HEK293T (cell line): ENCODE results near the gene ARRB1.

ENCODE experiments used
- CTCF ChIA-PET: fragments of 350-600 bp; formaldehyde crosslinking; extraction: SDS; loops from one replicate; lab custom pipeline; 2021; ENCODE audit warnings: antibody characterized with exemption, inconsistent platforms; lab: Yijun Ruan, JAX
- POLR2A ChIA-PET: fragments of 350-600 bp; formaldehyde crosslinking; extraction: SDS; loops from one replicate; lab custom pipeline; 2020; ENCODE audit warnings: antibody characterized with exemption, inconsistent platforms; lab: Yijun Ruan, JAX
- DNase-seq: peaks from one replicate; pipeline ENCODE4 v3.0.0; 2012; ENCODE audit warnings: mixed read lengths; ENCODE audit errors: extremely low spot score
- ARNT ChIP-seq: fragments of 450-650 bp; IDR thresholded peaks from 2 replicates; pipeline ENCODE4 v1.6.1; 2017; ENCODE audit warnings: mild to moderate bottlenecking
- BHLHE40 ChIP-seq: fragments of 450-650 bp; IDR thresholded peaks from 2 replicates; pipeline ENCODE4 v1.6.1; 2016; ENCODE audit warnings: mild to moderate bottlenecking, moderate library complexity, borderline replicate concordance
- CTBP1 ChIP-seq: fragments of 450-650 bp; IDR thresholded peaks from 2 replicates; pipeline ENCODE4 v1.6.1; 2016; ENCODE audit warnings: borderline replicate concordance
- ELF4 ChIP-seq: fragments of 450-650 bp; IDR thresholded peaks from 2 replicates; pipeline ENCODE4 v1.6.1; 2017; ENCODE audit warnings: antibody characterized with exemption
- FOXA1 ChIP-seq: fragments of 450-650 bp; IDR thresholded peaks from 2 replicates; pipeline ENCODE4 v1.6.1; 2016; ENCODE audit warnings: mild to moderate bottlenecking
- FOXK2 ChIP-seq: fragments of 450-650 bp; IDR thresholded peaks from 2 replicates; pipeline ENCODE4 v1.6.1; 2016; ENCODE audit warnings: mild to moderate bottlenecking
- FOXM1 ChIP-seq: fragments of 450-650 bp; IDR thresholded peaks from 2 replicates; pipeline ENCODE4 v1.6.1; 2017; ENCODE audit warnings: mild to moderate bottlenecking, borderline replicate concordance
- HDGF ChIP-seq: fragments of 450-650 bp; IDR thresholded peaks from 2 replicates; pipeline ENCODE4 v1.6.1; 2017; ENCODE audit warnings: antibody characterized with exemption, borderline replicate concordance
- L3MBTL2 ChIP-seq: fragments of 450-650 bp; conservative IDR thresholded peaks from 2 replicates; pipeline ENCODE4 v1.6.1; 2016; ENCODE audit warnings: mild to moderate bottlenecking
- LEF1 ChIP-seq: fragments of 450-650 bp; IDR thresholded peaks from 2 replicates; pipeline ENCODE4 v1.6.1; 2017; ENCODE audit warnings: mild to moderate bottlenecking, borderline replicate concordance
- NFRKB ChIP-seq: fragments of 450-650 bp; IDR thresholded peaks from 2 replicates; pipeline ENCODE4 v1.6.1; 2016; ENCODE audit warnings: mild to moderate bottlenecking, moderate library complexity
- PKNOX1 ChIP-seq: fragments of 450-650 bp; IDR thresholded peaks from 2 replicates; pipeline ENCODE4 v1.6.1; 2016
- SP1 ChIP-seq: fragments of 450-650 bp; IDR thresholded peaks from 2 replicates; pipeline ENCODE4 v1.6.1; 2017
- SUZ12 ChIP-seq: fragments of 450-650 bp; IDR thresholded peaks from 2 replicates; pipeline ENCODE4 v1.6.1; 2016; ENCODE audit warnings: mild to moderate bottlenecking
- TARDBP ChIP-seq: fragments of 450-650 bp; IDR thresholded peaks from 2 replicates; pipeline ENCODE4 v1.6.1; 2016
- ZNF384 ChIP-seq: fragments of 450-650 bp; IDR thresholded peaks from 2 replicates; pipeline ENCODE4 v1.6.1; 2016

Gene ARRB1

GRCh38 chr11:75254326-75254725 is 97.1 kb downstream of the ARRB1 start:
- CTCF ChIA-PET: interaction anchor here (1.5 kb wide), 1 partner anchor 12 kb away, joined by 8 read pairs; no protein-coding TSS in a partner anchor
- TF ChIP-seq SUZ12 (no peak), ARNT (no peak), CTBP1 (no peak), FOXK2 (no peak), TARDBP (no peak), FOXA1 (no peak), L3MBTL2 (no peak)
- no peak for DNase-seq
- POLR2A ChIA-PET: no interaction called here

GRCh38 chr11:75249704-75250103 is 101.8 kb downstream of the ARRB1 start:
- CTCF ChIA-PET: interaction anchor here (0.6 to 3.5 kb wide), 4 partner anchors 21 to 106 kb away, joined by 4 to 95 read pairs (median 8); no protein-coding TSS in a partner anchor
- POLR2A ChIA-PET: no interaction called here

GRCh38 chr11:75248924-75249256 is 102.6 kb downstream of the ARRB1 start:
- no peak for DNase-seq
- POLR2A ChIA-PET: no interaction called here
- CTCF ChIA-PET: interaction anchor here (0.6 to 3.5 kb wide), 13 partner anchors 9 to 319 kb away, joined by 3 to 95 read pairs (median 5); partner anchors contain the start of gene TPBGL
- no peak for TF ChIP-seq CTBP1
- no peak for TF ChIP-seq FOXK2
- TF ChIP-seq ARNT: no peak
- no peak for TF ChIP-seq ZNF384

More at GRCh38 chr11:75249704-75250103, 101.8 kb downstream of the ARRB1 start:
- no peak for DNase-seq
- TF ChIP-seq ZNF384 (no peak), FOXM1 (no peak), ARNT (no peak), ELF4 (no peak), SUZ12 (no peak), PKNOX1 (no peak), FOXK2 (no peak), FOXA1 (no peak), SP1 (no peak), LEF1 (no peak)

- CTCF ChIA-PET: interaction anchor here (0.9 to 3.5 kb wide), 4 partner anchors 13 to 103 kb away, joined by 3 to 95 read pairs (median 4); no protein-coding TSS in a partner anchor
- no peak for TF ChIP-seq ELF4
- no peak for TF ChIP-seq SP1
- TF ChIP-seq FOXK2: no peak
- TF ChIP-seq ZNF384: no peak
- no peak for TF ChIP-seq L3MBTL2
- TF ChIP-seq SUZ12: no peak
- TF ChIP-seq BHLHE40: no peak
- TF ChIP-seq CTBP1: no peak
- TF ChIP-seq FOXA1: no peak
- no peak for TF ChIP-seq HDGF
- TF ChIP-seq LEF1: no peak
- no peak for TF ChIP-seq TARDBP
- no peak for TF ChIP-seq PKNOX1
- no peak for TF ChIP-seq ARNT
- no peak for TF ChIP-seq NFRKB
- no peak for TF ChIP-seq FOXM1
- POLR2A ChIA-PET: no interaction called here
- no peak for DNase-seq
Observed at GRCh38 chr11:75246671-75247350, 104.7 kb downstream of the ARRB1 start.

- ChIA-PET CTCF (interaction anchor here (0.6 to 1.2 kb wide), 2 partner anchors 41 to 107 kb away, joined by 3 to 4 read pairs; no protein-coding TSS in a partner anchor), POLR2A (no interaction called here)
- no peak for TF ChIP-seq FOXA1
- no peak for DNase-seq
Observed at GRCh38 chr11:75246006-75246670, 105.3 kb downstream of the ARRB1 start.

GRCh38 chr11:75245356-75246005 is 106.0 kb downstream of the ARRB1 start:
- POLR2A ChIA-PET: no interaction called here

GRCh38 chr11:75244052-75244814 is 107.2 kb downstream of the ARRB1 start:
- ChIA-PET CTCF (interaction anchor here (1.1 to 1.7 kb wide), 2 partner anchors 101 to 104 kb away, joined by 3 to 7 read pairs; no protein-coding TSS in a partner anchor), POLR2A (no interaction called here)
- no peak for DNase-seq
- TF ChIP-seq ARNT: no peak
- TF ChIP-seq ZNF384: no peak
- no peak for TF ChIP-seq SUZ12
- no peak for TF ChIP-seq SP1

More at GRCh38 chr11:75245356-75246005, 106.0 kb downstream of the ARRB1 start:
- CTCF ChIA-PET: interaction anchor here (0.6 to 1.7 kb wide), 3 partner anchors 103 to 106 kb away, joined by 3 to 7 read pairs (median 3); no protein-coding TSS in a partner anchor
- DNase-seq: no peak
- TF ChIP-seq HDGF: no peak
